T-helper 1 cell (primary cell): Measurements from ENCODE around the gene RPA4.
"Not testable (repeated sequence)": the region's sequence is repeated elsewhere in the genome, so short reads cannot be mapped to it uniquely, and the experiment has no call there.

Experiments
- DNase-seq, 5 donors: peaks; one replicate each; pipeline ENCODE4 v3.0.0-alpha.2; 2012 to 2020
- total RNA-seq, 4 donors: gene quantifications; one replicate each; lab custom pipeline; 2026; lab: John Stamatoyannopoulos, UW

Gene RPA4, protein sequence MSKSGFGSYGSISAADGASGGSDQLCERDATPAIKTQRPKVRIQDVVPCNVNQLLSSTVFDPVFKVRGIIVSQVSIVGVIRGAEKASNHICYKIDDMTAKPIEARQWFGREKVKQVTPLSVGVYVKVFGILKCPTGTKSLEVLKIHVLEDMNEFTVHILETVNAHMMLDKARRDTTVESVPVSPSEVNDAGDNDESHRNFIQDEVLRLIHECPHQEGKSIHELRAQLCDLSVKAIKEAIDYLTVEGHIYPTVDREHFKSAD
- total RNA-seq: 0.71 to 1.2 (median 0.78) reads per million in 4 donors

DNA sequence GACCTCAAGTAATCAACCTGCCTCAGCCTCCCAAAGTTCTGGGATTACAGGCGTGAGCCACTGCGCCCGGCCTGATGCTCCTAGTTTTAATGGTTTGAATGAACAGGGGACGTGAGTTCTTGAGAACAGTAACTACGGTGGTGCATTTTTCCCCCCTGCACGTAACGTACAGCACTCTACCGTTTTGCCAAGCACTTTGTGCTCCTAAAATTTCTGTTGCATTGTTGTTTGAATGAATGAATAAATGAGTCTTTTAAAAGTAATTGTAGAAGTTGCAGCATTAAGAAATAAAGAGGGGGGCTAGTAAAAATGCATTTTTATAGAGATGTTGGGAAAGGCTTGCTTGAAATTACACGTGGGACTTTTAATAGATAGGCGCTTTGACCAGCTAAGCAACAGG, at the start of gene RPA4:
Gene RPA4 (plus strand): TSS at position 301 of the 400 bp plus-strand sequence. CDS start 403 bp downstream, outside the sequence.
- no peak for DNase-seq

- no peak for DNase-seq
These were observed 49.6 kb upstream of the RPA4 start for GRCh38 chrX:96834137-96834536.

- DNase-seq: no peak
These were observed 47.9 kb upstream of the RPA4 start for GRCh38 chrX:96835660-96836289.

DNA sequence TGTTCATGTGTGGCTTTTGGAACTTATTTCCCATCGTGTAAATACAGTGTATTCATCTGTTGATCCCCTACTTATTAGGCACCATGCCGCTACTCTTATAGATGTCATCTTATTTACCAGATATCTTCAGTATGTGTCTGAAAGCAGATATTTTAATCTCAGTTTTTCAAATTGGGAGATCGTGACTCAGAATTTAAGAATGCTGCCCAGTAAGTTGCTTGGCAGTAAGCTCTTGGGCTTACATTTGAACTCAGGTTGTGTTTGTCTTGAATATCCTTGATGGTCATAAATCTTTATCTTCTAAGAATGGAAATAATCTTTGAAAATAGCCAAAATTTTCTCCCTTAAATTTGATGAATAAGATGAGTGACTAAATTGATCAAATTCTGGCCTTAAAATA, 45.9 kb upstream of the RPA4 start:
- no peak for DNase-seq

GRCh38 chrX:96838537-96838936, 45.2 kb upstream of the RPA4 start:
- no peak for DNase-seq

- DNase-seq: no peak
These were observed 42.4 kb upstream of the RPA4 start for GRCh38 chrX:96841325-96841724.

- not testable (repeated sequence) for DNase-seq
These were observed 41.8 kb upstream of the RPA4 start for GRCh38 chrX:96841866-96842265.

- DNase-seq: no peak
These were observed 40.1 kb upstream of the RPA4 start for GRCh38 chrX:96843566-96843965.

GRCh38 chrX:96846841-96847240, 36.9 kb upstream of the RPA4 start:
- no peak for DNase-seq

DNA sequence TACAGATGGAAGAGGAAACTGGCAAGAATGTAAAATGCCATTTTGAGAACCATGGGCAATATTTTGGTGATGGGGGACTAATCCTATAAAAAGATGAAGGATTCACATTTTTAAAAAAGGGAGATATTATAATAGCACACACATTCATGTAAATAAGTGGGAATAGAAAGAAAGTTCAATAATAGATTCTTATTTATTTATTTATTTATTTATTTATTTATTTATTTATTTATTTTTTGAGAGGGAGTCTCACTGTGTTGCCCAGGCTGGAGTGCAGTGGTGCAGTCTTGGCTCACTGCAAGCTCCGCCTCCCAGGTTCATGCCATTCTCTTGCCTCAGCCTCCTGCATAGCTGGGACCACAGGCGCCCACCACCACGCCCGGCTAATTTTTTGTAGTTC, 24.3 kb upstream of the RPA4 start:
- DNase-seq: not testable (repeated sequence)

GRCh38 chrX:96861218-96861617, 22.5 kb upstream of the RPA4 start:
- DNase-seq: no peak

DNA sequence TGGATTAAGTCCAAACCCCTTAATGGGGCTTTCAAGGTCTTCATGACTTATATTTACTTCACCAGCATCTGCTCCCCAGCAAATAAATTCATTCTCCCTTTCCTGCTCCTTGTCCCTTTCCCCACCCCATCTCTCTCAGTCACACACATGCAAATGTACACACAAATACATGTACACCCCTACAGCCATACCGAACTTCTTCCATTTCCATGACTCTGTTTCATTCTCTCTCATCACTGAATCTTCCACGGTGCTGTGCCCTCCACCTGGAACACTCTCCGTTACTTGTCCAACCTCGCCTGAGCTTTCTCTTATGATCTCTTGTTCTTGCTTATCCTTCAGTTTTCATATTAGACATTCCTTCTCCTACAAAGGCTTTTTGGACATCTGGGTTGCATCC, 22.0 kb upstream of the RPA4 start:
- DNase-seq: no peak

- no peak for DNase-seq
These were observed 319 bp downstream of the RPA4 start for GRCh38 chrX:96884027-96884426.

- no peak for DNase-seq
These were observed 6.0 kb downstream of the RPA4 start for GRCh38 chrX:96889726-96890125.

GRCh38 chrX:96906741-96907140, 23.0 kb downstream of the RPA4 start:
- DNase-seq: no peak

GRCh38 chrX:96907516-96908272, 24.0 kb downstream of the RPA4 start:
- DNase-seq: no peak

GRCh38 chrX:96909291-96909690, 25.6 kb downstream of the RPA4 start:
- no peak for DNase-seq

- no peak for DNase-seq
These were observed 35.2 kb downstream of the RPA4 start for GRCh38 chrX:96918864-96919263.

DNA sequence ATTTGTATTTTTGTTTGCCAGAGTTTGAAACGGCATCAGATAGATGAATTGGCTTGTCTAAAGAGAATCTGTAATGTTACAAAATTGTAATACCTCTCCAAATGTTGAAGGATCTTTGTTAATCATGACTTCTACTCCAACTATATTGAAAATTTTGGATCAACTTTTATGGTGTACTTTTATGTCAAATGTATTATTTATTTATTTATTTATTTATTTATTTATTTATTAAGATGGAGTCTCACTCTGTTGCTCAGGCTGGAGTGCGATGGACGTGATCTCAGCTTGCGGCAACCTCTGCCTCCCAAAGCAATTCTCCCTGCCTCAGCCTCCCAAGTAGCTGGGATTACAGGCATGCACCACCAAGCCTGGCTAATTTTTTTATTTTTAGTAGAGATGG, 36.0 kb downstream of the RPA4 start:
- DNase-seq: no peak

DNA sequence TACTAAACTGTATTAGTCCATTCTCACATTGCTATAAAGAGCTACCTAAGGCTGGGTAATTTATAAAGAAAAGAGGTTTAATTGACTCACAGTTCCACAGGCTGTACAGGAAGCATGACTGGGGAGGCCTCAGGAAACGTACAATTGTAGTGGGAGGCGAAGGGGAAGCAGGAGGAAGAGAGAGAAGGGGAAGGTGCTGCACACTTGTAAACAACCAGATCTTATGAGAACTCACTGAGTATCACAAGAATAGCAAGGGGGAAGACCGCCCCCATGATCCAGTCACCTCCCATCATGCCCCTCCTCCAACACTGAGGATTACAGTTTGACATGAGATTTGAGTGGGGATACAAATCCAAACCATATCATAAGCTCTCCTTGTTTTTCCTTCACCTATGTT, 40.9 kb downstream of the RPA4 start:
- DNase-seq: no peak

DNA sequence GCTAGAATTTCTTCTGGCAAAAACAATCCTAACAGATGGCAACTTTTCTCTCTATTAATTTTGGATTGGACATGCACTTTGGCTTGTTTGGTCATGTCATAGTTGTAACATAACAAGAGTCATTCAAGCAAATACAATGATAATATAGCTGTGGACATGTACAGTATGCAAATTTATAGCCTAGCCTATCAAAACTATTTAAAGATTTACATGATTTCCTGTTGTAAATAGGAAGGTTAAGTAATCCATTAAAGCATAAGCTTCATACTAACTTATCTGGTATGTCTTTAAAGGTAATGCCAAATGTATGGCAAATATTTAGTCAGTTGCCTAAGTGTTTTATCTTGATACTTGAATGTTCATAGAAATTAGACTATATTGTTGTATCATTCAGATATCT, 45.3 kb downstream of the RPA4 start:
- no peak for DNase-seq
